ENCODE results near the gene VWA7. TPM values are rescaled to one million over a fixed set of nuclear protein-coding genes. Genes with fewer than 3 reads are reported as not detected.
A peak's percentile ranks its signal among the peaks of the same experiment; 100 is the strongest.

VWA7 gene
- total RNA-seq, 2 donors from 2014 or later: 0.68 to 0.78 TPM

GRCh38 chr6:31771992-31772358 is 5.2 kb downstream of the VWA7 start:
- ATAC-seq (ENCODE audit: insufficient number of reproducible peaks, low FRiP score, low read depth): no peak
- Histone ChIP-seq H3K27me3 (replicated peaks; ENCODE audit: insufficient read depth) (no peaks in the 10 kb centered on the region), H3K36me3 (no peaks in the 10 kb centered on the region), H3K4me1 (ENCODE audit: control insufficient read depth in 1 of 2, low read depth in 2 of 2) (peaks cover 2 to 5% of the 10 kb centered on the region in 2 donors), H3K9me3 (no peaks in the 10 kb centered on the region), H3K27ac (no peak overlapping the region), H3K4me3 (no peak overlapping the region)
- DNase-seq (ENCODE audit: low spot score): no peak
- TF ChIP-seq, protein P1, sequence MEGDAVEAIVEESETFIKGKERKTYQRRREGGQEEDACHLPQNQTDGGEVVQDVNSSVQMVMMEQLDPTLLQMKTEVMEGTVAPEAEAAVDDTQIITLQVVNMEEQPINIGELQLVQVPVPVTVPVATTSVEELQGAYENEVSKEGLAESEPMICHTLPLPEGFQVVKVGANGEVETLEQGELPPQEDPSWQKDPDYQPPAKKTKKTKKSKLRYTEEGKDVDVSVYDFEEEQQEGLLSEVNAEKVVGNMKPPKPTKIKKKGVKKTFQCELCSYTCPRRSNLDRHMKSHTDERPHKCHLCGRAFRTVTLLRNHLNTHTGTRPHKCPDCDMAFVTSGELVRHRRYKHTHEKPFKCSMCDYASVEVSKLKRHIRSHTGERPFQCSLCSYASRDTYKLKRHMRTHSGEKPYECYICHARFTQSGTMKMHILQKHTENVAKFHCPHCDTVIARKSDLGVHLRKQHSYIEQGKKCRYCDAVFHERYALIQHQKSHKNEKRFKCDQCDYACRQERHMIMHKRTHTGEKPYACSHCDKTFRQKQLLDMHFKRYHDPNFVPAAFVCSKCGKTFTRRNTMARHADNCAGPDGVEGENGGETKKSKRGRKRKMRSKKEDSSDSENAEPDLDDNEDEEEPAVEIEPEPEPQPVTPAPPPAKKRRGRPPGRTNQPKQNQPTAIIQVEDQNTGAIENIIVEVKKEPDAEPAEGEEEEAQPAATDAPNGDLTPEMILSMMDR (IDR thresholded peaks at IDR 0.05): no peak

- ATAC-seq (ENCODE audit: insufficient number of reproducible peaks, low FRiP score, low read depth) (no peak), DNase-seq (ENCODE audit: low spot score) (no peak)
- H3K36me3 ChIP-seq: no peaks in the 10 kb centered on the region
- H3K9me3 ChIP-seq: no peaks in the 10 kb centered on the region
- no peak overlapping the region for H3K27ac ChIP-seq
- H3K27me3 ChIP-seq (replicated peaks; ENCODE audit: insufficient read depth): no peaks in the 10 kb centered on the region
- peaks cover 2 to 7% of the 10 kb centered on the region in 2 donors for H3K4me1 ChIP-seq (ENCODE audit: control insufficient read depth in 1 of 2, low read depth in 2 of 2)
- TF ChIP-seq, protein P1 (IDR thresholded peaks at IDR 0.05): no peak
- H3K4me3 ChIP-seq: no peak overlapping the region
These were observed 6.3 kb downstream of the VWA7 start for GRCh38 chr6:31770860-31771259.

GRCh38 chr6:31769684-31770371 is 7.3 kb downstream of the VWA7 start:
- H3K9me3 ChIP-seq: no peaks in the 10 kb centered on the region
- no peak for ATAC-seq (ENCODE audit: insufficient number of reproducible peaks, low FRiP score, low read depth)
- no peaks in the 10 kb centered on the region for H3K27me3 ChIP-seq (replicated peaks; ENCODE audit: insufficient read depth)
- TF ChIP-seq, protein P1 (IDR thresholded peaks at IDR 0.05): peak; percentile 52
- H3K27ac ChIP-seq: no peak overlapping the region
- peaks cover 2 to 8% of the 10 kb centered on the region in 2 donors for H3K4me1 ChIP-seq (ENCODE audit: control insufficient read depth in 1 of 2, low read depth in 2 of 2)
- no peak for DNase-seq (ENCODE audit: low spot score)
- no peak overlapping the region for H3K4me3 ChIP-seq
- no peaks in the 10 kb centered on the region for H3K36me3 ChIP-seq

GRCh38 chr6:31768363-31769257 is 8.5 kb downstream of the VWA7 start:
- DNase-seq (ENCODE audit: low spot score) (no peak), ATAC-seq (ENCODE audit: insufficient number of reproducible peaks, low FRiP score, low read depth) (no peak)
- TF ChIP-seq, protein P1 (IDR thresholded peaks at IDR 0.05): no peak
- Histone ChIP-seq H3K4me3 (no peak overlapping the region), H3K36me3 (no peaks in the 10 kb centered on the region), H3K27ac (no peak overlapping the region), H3K27me3 (replicated peaks; ENCODE audit: insufficient read depth) (no peaks in the 10 kb centered on the region), H3K4me1 (ENCODE audit: control insufficient read depth in 1 of 2, low read depth in 2 of 2) (peaks cover 2 to 8% of the 10 kb centered on the region in 2 donors), H3K9me3 (no peaks in the 10 kb centered on the region)

GRCh38 chr6:31767096-31767645 is 10.0 kb downstream of the VWA7 start:
- no peak overlapping the region for H3K27ac ChIP-seq
- no peaks in the 10 kb centered on the region for H3K9me3 ChIP-seq
- H3K27me3 ChIP-seq (replicated peaks; ENCODE audit: insufficient read depth): no peaks in the 10 kb centered on the region

More at GRCh38 chr6:31767096-31767645, 10.0 kb downstream of the VWA7 start:
- no peak overlapping the region for H3K4me3 ChIP-seq
- TF ChIP-seq, protein P1 (IDR thresholded peaks at IDR 0.05): no peak
- peaks cover 2 to 8% of the 10 kb centered on the region in 2 donors for H3K4me1 ChIP-seq (ENCODE audit: control insufficient read depth in 1 of 2, low read depth in 2 of 2)
- no peaks in the 10 kb centered on the region for H3K36me3 ChIP-seq
- ATAC-seq (ENCODE audit: insufficient number of reproducible peaks, low FRiP score, low read depth) (no peak), DNase-seq (ENCODE audit: low spot score) (no peak)
